GM21390 (cell line): ENCODE results near the gene SCN8A.
"Not testable (repeated sequence)": the region's sequence is repeated elsewhere in the genome, so short reads cannot be mapped to it uniquely, and the experiment has no call there.

ENCODE experiments used
- ATAC-seq: cut with Tn5 transposase; IDR thresholded peaks from one replicate; pipeline ENCODE4 v1.9.1; 2021; ENCODE audit not compliant: unreplicated experiment

The SCN8A gene

DNA sequence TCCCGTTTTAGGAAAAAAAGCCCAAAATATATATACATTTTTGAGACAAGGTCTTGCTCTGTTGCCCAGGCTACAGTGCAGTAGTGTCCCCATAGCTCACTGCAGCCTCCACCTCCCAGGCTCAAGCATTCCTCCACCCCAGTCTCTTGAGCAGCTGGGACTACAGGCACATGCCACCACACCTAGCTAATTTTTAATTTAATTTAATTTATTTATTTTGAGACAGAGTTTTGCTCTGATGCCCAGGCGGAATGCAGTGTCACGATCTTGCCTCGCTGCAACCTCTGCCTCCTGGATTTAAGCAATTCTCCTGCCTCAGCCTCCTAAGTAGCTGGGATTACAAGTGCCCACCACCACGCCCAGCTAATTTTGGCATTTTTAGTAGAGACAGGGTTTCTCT lies 240.8 kb downstream of the SCN8A start:
- ATAC-seq, result not testable (repeated sequence)

DNA sequence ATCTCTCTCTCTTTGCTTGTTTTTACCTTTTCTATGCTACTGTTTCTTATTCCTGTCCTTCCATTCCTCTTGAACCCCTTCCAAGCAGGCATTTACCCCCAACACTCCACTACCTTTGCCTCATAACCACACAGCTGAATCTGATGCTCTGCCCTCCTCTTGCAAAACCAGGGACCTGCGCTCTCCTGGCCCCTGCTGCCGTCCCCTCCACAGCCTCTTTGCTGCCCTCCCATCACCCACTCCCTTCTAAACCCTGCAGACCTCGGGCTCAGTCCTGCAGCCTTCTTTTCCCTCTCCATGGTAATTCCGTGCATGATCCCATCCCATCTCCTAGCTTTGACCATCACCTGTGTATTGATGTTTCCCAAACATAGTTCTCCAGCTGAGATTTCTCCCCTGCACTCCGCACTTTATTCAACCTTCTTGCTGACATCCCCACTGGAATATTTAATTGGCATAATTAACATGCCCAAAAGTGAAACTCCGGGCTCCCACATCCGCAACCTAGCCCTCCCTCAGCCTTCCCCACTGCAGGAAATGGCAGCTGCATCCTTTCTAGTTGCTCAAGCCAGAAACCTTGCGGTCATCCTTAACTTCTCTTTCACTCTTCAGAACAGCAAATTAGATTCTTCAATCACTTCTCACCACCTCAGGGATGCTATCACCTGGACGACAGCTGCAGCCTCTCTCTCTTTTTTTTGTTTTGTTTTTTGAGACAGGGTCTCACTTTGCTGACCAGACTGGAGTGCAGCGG lies 241.5 kb downstream of the SCN8A start:
- ATAC-seq, result no peak

DNA sequence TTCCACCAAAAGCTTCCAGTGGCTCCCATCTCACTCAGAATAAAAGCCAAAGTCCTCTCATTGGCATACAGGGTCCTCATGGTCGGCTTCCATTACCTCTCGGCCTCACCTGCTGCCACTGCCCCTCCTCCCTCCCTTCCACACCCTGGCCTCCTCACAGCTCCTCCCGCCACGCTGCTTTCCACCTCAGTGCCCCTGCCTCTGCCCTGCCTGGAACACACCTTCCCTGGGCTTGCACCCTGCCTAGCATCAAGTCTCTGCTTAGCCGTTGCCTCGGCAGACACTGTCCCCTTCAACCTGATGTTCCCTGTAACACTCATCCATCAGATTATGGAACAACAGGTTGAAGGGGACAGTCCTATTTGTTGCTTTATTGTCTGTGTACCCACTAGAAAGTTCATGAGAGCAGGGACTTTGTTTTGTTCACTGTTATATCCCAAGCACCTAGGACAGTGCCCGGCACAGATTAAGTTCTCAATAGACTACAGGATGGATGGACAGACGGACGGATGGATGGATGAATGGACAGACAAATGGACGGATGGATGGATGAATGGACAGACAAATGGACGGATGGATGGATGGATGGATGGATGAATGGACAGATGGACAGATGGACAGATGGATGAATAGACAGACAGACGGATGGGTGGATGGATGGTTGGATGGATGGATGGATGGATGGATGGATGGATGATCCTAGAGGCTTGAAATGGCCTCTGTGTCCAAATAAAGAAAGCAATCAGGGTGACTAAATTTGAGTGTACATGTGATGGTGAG lies 242.6 kb downstream of the SCN8A start:
- ATAC-seq, result no peak

DNA sequence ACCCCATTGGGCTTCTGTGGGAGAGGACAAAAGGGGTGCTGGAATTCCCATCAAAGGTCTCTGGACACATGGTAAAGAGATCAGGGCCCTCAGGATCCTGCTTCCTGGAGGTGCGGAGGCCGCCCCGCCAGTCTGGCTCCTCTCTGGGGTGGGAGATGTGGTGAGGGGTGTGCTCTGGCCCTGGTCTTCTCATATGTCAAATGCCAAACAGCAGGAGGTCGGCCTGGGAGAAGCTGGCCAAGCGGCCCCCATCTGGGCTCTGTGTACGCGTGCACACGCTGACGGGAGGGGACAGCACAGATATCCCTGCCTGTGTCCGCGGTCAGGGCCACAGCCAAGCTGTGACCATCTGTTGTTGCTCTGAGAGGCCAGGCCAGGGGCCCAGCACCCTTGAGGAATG lies 243.4 kb downstream of the SCN8A start:
- no peak for ATAC-seq

DNA sequence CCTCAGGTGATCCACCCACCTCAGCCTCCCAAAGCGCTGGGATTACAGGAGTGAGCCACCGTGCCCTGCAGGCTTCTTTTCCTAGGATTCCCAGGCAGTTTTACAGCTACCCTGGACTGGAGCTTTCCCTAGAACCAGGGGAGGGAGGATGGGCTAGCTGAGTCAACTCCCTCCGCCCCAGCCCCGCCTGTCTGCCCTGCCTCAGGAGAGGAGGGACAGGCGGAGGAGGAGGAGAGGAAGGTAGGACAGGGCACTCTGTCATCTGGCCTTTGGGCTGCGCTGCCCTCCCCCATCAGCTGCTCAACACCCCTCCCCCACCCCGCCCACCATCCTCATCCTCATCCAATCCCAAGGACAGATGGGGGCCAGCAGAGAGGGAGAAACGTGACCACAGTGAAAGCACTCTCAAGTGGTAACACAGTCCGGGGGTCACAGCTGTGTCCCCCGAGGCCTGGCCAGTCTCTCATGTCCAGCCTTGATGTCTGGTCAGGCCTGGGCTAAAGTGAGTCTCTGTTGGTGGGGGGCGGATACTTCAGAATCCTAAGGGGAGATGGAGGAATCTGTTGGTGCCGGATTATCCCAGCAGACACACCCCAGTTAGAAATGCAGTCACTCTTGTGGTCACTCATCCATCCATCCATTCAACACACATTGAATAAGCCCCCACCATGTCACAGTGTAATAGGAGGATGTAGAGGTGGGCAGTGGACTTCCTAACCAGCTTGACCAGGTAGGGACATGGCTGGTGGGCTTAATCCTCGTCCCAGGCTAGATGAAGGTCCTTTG lies 245.2 kb downstream of the SCN8A start:
- no peak for ATAC-seq

DNA sequence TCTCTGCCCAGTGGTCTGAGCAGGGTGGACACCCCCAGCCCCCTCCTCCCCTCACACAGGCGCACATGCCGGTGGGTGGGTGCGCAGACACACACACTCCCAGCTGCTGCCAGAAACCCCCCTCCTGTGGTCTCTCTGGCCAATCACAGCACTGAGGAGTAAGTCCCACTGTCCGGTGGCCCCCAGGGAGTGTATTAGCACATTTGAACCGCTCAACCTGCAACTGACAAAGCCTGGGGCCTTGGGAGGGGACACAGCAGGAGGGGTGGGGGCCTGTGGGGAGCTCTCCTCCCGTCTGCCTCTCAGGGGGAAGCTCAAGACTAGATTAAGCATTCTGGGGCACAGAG lies 245.8 kb downstream of the SCN8A start:
- ATAC-seq, result no peak

DNA sequence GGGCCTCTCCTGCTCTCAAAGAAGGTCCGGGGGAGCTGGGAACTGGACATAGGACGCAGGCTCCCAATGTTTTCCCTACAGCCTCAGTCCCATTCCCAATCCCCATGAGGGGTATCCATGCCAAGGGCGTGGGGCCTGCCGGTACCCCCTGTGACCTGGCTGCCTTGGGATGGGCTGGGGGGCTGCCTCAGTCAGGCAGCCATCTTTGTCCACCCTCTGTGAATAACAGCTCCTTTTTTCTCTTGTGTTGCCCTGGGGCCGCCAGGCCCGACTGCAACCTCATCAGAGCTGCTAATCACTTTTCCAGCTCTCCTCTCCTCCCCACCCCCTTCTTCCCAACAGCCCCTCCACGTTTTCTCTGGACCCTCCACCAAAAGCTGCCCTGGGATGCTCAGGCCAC lies 246.3 kb downstream of the SCN8A start:
- ATAC-seq, result no peak

DNA sequence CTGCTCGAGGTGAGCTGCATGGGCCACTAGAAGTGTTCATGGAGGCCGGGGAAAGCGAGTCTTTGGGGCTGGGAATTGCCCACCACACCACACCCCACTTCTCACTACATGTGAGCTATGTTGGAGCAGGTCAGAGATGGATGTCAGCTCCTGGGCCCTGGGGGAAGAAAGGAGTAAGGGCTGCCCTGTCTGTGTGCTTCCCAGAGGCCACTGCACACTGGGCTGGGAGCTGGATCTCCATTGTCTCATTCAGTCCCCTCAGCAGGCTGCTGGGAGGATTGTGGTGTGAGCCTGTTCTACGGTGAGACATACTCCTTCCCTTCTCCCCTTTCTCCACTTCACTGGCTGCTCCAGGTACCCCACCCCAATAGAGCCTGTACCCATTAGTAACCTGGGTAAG lies 247.0 kb downstream of the SCN8A start:
- no peak for ATAC-seq

DNA sequence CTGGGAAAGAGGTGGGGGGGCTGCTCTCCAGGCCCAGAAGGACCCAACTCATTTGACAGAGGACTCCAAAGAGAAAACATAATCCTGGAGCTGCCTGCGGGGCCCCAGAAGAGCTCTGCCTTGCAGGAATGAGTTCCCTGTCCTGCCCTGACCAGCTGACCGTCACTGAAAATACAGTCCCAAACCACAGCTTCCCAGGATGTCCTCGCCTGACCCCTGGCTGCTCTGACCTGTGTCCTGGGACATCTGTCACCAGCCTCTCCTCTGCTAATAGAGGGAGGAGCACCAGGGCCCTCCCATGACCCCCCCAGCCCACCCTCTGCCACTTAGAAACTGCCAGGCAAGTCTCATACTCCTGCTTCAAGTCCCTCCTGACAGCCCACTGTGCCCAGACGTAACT lies 247.7 kb downstream of the SCN8A start:
- no peak for ATAC-seq

DNA sequence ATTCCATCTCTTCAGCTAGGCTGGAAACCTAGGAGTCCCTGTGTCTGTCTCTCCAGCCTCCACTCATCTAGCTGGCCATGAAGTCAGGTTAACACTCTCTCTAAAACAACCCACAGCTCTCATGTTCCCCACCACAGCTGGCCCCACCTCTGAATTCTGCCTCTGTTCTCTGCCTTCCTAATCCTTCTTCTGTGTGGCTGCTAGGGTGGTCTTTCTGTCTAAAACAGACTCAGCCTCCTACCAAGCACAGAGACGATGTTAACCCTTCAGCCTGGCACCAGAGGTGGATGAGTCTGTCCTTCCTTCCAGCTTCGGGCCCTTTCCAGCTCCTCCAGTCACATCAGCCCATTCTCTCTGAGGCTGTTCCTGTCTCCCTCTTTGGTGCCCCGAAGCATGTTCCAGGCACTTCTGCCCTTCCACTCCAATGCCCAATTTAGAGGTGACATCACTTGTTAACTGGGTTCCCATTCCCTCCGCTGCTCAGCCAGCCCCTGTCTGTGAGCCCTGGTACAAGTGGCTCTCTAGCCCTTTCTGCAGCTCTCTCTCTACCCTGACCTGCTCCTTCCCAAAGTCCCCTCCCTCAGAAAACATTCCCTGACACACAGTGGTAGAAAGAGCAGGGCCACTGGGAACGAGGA lies 248.4 kb downstream of the SCN8A start:
- ATAC-seq, result no peak

DNA sequence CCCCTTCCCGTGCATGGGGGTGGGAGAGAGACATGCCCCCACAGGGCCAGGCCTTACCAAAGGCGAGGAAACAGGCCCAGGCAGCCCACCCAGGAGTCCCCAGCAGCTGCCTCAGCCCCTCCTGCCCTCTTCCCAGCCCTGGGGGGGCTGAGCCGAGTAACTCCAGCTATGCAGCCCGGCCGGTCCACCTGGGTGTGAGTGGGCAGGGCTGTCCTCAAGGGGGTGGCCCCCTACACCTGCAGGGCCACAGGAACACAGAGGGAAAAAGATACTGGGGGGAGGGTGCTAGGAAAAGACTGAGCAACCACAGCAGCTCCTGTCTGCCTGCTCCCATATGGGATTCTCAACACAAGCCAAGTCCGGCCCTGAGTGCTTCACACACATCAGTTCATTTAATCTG lies 249.9 kb downstream of the SCN8A start:
- no peak for ATAC-seq

DNA sequence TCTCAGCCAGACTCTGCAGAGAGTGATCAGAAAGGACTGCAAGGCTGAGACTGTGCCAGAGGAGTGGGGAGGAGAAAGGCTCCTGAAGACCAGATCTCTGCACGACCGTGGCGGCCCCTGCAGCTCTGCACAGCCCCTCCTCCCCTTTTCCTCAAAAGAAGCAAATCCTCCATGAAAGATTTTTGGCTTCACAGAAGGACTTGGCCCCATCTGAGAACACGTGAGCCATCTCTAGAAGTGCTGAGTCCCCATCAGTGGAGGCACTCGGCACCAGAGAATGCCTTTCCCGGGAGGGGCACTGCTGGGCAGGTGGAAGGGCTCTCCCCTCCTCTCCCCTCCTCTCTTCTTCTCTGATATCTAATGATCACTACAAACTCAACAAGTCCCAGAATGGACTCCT lies 250.7 kb downstream of the SCN8A start:
- no peak for ATAC-seq

DNA sequence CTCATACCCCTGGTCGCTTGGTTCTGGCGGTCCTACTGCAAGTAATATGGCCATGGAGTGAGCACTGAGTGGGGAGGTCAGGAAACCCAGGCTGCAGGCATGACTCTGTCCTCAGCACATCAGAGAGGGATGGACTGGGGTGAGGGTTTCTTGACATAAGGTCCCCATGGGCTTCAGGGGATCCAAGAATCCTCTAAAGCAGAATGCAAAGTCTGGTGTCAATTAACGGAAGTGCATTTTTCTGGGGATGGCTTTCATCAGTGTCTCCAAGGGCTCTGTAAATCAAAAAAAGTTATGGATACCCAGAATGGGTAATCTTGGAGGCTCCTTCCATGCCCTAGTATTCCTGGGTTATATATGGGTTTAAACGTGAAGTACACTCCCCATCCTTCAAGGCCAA lies 253.8 kb downstream of the SCN8A start:
- ATAC-seq, result no peak

DNA sequence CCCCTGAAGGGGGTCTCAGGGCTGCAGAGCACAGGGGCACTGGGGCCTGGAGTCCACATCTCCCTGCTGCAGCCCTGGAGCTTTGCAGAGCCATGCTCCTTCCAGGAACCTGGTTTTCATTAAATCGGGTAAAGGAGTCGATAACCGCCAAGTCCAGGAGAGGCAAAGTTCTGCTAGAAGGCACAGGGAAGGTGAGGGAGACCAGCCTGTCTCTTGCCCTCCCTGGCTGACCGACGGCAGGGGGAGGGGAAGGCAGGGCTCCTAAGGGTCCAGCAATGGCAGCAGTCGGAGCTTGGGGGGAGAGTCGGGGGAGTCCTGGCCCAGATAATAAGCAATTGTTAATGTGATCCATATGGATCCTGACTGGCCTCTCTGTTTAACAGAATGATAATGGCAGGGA lies 254.4 kb downstream of the SCN8A start:
- ATAC-seq, result no peak

DNA sequence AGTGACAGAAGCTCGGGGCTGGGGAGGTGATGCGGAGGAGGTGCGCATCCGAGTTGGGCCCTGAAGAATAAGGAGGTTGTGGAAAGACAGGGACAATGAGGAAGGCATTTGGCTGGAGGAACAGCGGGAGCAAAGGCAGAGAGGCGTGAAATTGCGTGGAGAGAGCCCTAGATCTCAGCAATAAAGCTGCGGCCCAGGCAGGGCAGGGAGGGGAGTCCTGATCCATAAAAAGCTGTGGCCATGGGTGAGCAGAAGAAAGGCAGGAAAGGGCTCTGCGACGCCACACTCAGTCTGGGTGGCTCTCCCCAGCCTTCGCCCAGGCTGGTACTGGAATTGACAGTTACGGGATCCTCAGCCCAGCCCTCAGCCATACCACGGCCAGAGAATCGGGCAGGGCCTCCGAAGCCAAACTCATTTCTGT lies 255.2 kb downstream of the SCN8A start:
- ATAC-seq, result no peak

DNA sequence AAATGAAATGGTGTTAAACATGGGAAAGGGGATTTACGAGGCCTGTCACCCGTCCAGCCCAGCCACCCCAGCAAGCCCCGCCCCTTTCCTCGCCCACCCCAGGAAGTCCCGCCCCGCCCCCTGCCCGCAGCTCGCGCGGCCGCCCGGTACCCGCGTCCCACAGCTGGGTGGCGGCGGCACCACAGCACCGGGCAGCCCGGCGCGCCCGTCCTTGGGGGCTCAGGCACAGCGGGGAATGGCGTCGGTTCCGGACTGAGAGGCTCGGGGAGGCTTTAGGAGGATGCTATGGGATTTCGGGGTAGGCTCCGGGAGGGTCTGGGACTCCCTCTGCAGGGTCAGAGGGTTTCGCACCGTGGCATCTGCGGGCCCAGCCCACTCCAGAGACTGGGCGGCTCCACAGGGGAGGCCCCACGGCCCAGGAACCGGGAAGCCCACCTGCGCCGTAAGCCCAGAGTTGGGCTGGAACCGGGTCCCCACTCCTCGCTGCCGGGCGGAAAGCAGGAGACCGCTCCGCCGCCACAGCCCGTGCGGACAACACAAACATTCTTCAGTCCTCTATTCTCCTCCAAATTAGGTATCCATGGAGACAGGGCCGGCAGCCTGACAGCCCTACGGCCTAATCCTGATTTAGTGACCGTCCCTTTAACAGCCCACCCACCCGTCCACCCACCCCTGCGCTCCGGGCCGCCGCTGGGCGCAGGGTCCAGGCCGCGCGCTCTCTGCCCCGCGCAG lies 256.0 kb downstream of the SCN8A start:
- no peak for ATAC-seq

DNA sequence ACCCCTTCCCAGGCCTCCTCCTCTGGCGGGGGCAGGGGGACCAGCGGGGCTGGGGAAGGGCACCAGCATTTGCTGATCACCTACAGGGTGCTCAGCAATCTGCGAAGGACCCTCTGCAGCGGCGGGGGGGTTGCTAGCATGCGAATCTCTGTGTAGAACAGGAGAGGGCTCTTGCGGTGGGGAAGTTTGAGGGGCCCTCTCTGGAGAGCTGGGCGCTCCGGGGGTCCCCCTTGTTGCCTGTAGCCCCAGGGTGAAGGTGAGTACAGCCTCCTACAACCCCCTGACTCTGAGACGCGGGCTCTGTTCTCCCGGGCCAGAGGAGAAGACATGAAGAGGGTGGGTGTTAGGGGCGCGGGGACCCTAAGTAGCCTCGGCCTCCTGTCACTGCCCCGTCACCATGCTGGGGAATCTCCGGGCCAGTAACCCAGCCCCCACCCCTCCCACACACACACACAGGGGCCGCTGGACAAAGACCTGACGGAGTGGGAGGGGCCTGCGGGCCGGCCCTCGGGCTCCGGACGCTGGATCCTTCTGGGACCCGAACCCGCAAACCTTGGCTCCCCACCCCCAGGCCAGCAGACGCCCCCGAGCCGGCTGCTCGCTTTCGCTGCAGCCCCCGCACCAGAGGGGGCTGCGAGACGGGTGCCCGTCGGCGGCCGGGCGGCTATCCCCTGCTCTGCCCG lies 256.8 kb downstream of the SCN8A start:
- ATAC-seq, result no peak

DNA sequence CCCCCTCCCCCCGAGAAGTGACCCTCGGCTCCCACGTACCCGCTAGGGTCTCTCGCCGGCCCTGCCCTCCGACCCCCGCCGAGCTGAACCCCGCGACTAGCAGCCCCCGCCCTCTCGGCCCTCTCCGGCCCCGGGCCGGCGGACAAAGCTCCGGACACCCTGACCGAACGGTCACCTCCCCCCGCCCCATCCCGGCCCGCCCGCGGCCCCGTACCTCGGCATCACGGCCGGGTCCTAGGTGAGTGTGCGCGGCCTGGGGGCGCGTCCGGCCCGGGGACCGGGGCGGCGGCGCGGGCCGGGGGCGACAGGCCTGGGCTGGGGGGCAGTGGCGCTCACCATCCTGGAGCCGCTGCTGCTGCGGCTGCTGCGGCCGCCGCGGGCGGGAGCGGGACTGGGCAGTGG lies 257.3 kb downstream of the SCN8A start, which contains the start of gene FIGNL2:
FIGNL2 (minus strand) TSS at position 393 of the 402 bp plus-strand sequence. CDS start 26,305 bp downstream, outside the sequence.
- ATAC-seq, result no peak

DNA sequence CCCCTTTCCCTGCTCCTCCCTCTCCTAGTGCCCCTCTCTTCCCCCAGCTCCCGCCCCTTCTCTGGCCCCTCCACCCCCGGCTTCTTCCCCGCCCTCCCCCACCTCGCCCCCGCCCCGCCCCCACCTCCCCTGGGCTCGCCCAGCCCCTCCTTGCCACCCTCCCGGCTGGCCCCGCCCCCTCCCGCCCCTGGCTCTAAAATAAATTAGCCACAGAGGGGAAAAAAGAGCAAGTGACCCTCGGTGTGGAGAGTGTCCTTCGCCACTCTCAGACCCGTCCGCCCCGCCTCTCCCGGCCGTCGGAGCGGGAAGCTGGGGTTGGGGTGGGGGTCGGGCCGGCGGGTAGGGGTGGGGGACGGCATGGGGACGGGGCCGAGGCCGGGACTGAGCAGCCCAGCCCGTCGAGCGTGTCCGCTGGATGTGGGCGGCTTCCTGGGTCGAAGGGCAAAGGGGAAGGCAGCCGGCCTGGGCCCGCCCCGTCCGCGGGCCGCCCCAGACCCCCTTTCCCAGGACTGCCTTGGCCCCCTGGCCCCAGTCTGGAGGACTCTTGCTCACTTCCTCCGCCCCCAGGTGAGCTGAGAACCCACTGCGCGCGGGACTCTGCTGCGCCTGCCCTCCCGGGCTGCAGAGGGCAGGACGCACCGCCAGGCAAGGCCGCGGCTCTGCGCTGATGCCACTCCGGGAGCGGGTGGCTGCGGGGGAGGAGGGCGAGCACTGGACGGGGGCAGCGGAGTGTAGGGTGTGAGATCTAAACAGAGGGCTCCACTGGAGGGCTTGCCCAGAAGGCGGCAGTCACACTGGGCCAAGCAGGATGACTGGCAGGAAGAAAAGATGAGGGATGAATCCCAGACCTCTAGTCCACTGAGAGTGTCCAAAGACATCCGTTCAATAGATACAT lies 258.1 kb downstream of the SCN8A start:
- ATAC-seq, result no peak
